Neural cell (in vitro differentiated cells): ENCODE data around the gene CDH4. TPM values are rescaled to one million over a fixed set of nuclear protein-coding genes. Genes with fewer than 3 reads are reported as not detected.

Experiments
- H2AFZ ChIP-seq: fragments of 200-600, 300-800 bp; sonication (generic), shearing (Covaris generic); 2 replicates; pipeline ENCODE4 v1.6.0; 2014; ENCODE audit warnings: low read depth, mild to moderate bottlenecking, antibody characterized with exemption, low read length, moderate library complexity
- H3F3A ChIP-seq: fragments of 200-600 bp; shearing (Covaris generic); 2 replicates; pipeline ENCODE4 v1.6.1; 2016; ENCODE audit warnings: mild to moderate bottlenecking, moderate library complexity, mixed read lengths, antibody characterized with exemption, low read length; ENCODE audit not compliant: insufficient read depth, poor library complexity, severe bottlenecking
- H3K27ac ChIP-seq: fragments of 200-600, 300-800 bp; sonication (generic), shearing (Covaris generic); 2 replicates; pipeline ENCODE4 v1.5.1; 2014; ENCODE audit warnings: mild to moderate bottlenecking, low read length, moderate library complexity
- H3K27me3 ChIP-seq: fragments of 300-800, 200-600 bp; sonication (generic), shearing (Covaris generic); 2 replicates; pipeline ENCODE4 v1.6.0; 2014; ENCODE audit warnings: mild to moderate bottlenecking, low read depth, low read length, moderate library complexity; ENCODE audit not compliant: insufficient read depth
- H3K36me3 ChIP-seq: fragments of 300-800, 200-600 bp; sonication (generic), shearing (Covaris generic); 2 replicates; pipeline ENCODE4 v1.5.1; 2014; ENCODE audit warnings: mild to moderate bottlenecking, antibody characterized with exemption, low read length, moderate library complexity; ENCODE audit not compliant: insufficient read depth
- H3K4me2 ChIP-seq: fragments of 300-800, 200-600 bp; sonication (generic), shearing (Covaris generic); 2 replicates; pipeline ENCODE4 v1.6.0; 2014; ENCODE audit warnings: mild to moderate bottlenecking, low read length
- H3K4me3 ChIP-seq: fragments of 300-800, 200-600 bp; sonication (generic), shearing (Covaris generic); 2 replicates; pipeline ENCODE4 v1.5.1; 2014; ENCODE audit warnings: mild to moderate bottlenecking, low read length, moderate library complexity
- H3K79me2 ChIP-seq: fragments of 200-600 bp; shearing (Covaris generic); replicated peaks from 2 replicates; pipeline ENCODE4 v1.6.0; 2014; ENCODE audit warnings: mild to moderate bottlenecking, low read length, moderate library complexity; ENCODE audit not compliant: insufficient read depth
- H3K9ac ChIP-seq: fragments of 300-800, 200-600 bp; sonication (generic), shearing (Covaris generic); 2 replicates; pipeline ENCODE4 v1.6.1; 2016; ENCODE audit warnings: mild to moderate bottlenecking, low read length, mixed read lengths
- H3K9me2 ChIP-seq: fragments of 200-600 bp; shearing (Covaris generic); 2 replicates; pipeline ENCODE4 v1.6.1; 2016; ENCODE audit warnings: mild to moderate bottlenecking, low read length, mixed read lengths; ENCODE audit not compliant: insufficient read depth
- H3K9me3 ChIP-seq: fragments of 200-600, 300-800 bp; sonication (generic), shearing (Covaris generic); 2 replicates; pipeline ENCODE4 v1.6.1; 2016; ENCODE audit warnings: mild to moderate bottlenecking, mixed run types, low read length, moderate library complexity, mixed read lengths
- H4K20me1 ChIP-seq: fragments of 200-600 bp; shearing (Covaris generic); 2 replicates; pipeline ENCODE4 v1.6.1; 2016; ENCODE audit warnings: mild to moderate bottlenecking, mixed run types; ENCODE audit not compliant: insufficient read depth
- EP300 ChIP-seq: fragments of 450-650 bp; conservative IDR thresholded peaks from 2 replicates; pipeline ENCODE4 v1.6.1; 2014; ENCODE audit warnings: antibody characterized with exemption, mild to moderate bottlenecking, moderate library complexity; ENCODE audit not compliant: poor library complexity, severe bottlenecking
- EZH2 ChIP-seq: fragments of 200-600, 300-800 bp; shearing (Covaris generic), sonication (generic); IDR thresholded peaks from 2 replicates; pipeline ENCODE4 v1.6.1; 2014; ENCODE audit warnings: antibody characterized with exemption, low read length, borderline replicate concordance, mild to moderate bottlenecking; ENCODE audit not compliant: insufficient read depth, poor library complexity, severe bottlenecking
- MXI1 ChIP-seq: fragments of 450-650 bp; conservative IDR thresholded peaks from 2 replicates; pipeline ENCODE4 v1.6.1; 2014; ENCODE audit warnings: antibody characterized with exemption, mild to moderate bottlenecking; ENCODE audit not compliant: poor library complexity, severe bottlenecking
- POLR2AphosphoS5 ChIP-seq: IDR thresholded peaks from 2 replicates; pipeline ENCODE4 v1.6.1; 2012
- RAD21 ChIP-seq: fragments of 450-650 bp; conservative IDR thresholded peaks from 2 replicates; pipeline ENCODE4 v1.6.1; 2014; ENCODE audit warnings: antibody characterized with exemption, mild to moderate bottlenecking, moderate library complexity
- SMC3 ChIP-seq: fragments of 450-650 bp; conservative IDR thresholded peaks from 2 replicates; pipeline ENCODE4 v1.6.1; 2014; ENCODE audit warnings: antibody characterized with exemption, mild to moderate bottlenecking, moderate library complexity; ENCODE audit not compliant: poor library complexity
- TAF1 ChIP-seq: IDR thresholded peaks from 2 replicates; pipeline ENCODE4 v1.6.1; 2012; ENCODE audit warnings: low read depth
- polyA plus RNA-seq: library from polyadenylated mRNA; depleted of rRNA; stranded (reverse); fragments of >200 nt; gene quantifications from 2 replicates; pipeline ENCODE4 v1.2.3, GENCODE V29; 2014
- TF ChIP-seq, protein P1 (sequence below): IDR thresholded peaks from 2 replicates; pipeline ENCODE4 v1.6.1; 2012; ENCODE audit warnings: borderline replicate concordance
- TF ChIP-seq, protein P2 (sequence below): fragments of 450-650 bp; IDR thresholded peaks from 2 replicates; pipeline ENCODE4 v1.5.1; 2014; ENCODE audit warnings: antibody characterized with exemption, mild to moderate bottlenecking, moderate library complexity; ENCODE audit not compliant: poor library complexity, severe bottlenecking

The CDH4 gene
- polyA plus RNA-seq, 1 donor from 2014 or later = 24.6 TPM

DNA sequence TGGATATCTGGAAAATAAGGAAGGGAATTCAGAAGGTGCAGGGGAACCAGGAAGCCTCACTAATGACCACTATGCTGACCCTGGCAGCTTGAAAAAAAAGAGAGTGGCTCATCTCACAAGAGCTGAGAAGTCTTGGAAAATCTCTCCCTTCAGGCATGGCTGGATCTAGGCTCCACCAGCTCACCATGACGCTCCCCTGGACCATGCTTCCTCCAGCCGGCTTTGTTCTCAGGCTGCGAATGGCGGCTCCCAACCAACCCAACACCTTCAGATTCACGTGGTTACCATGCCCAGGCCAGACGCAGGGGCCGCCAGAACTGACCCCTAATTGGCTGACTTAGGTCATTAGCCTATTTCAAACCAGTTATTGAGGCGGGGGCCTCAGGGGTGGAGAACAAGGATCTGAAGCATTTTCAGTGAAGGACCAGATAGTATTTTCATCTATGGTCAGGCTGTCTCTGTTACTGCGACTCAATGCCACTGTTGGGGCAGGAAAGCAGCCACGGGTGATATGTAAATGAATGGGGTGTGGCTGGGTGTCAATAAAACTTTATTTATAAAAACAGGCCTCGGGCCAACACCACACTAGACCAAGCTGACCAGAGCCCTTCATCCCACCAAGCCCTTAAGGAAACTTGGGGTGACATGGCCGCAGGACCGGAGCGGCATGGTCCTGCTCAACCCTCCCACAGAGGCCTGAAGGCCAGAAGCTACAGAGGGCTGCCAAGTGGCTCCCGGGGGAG, 653.9 kb downstream of the CDH4 start:
- Histone ChIP-seq H3K4me2 (no peak overlapping the region), H3K9me2 (no peaks in the 10 kb centered on the region), H3K9me3 (peaks cover 8% of the 10 kb centered on the region), H3K79me2 (no peaks in the 10 kb centered on the region), H3K4me3 (no peak overlapping the region), H2AFZ (no peak overlapping the region), H3F3A (no peaks in the 10 kb centered on the region), H3K36me3 (peaks cover 5% of the 10 kb centered on the region), H3K27ac (no peak overlapping the region), H3K9ac (no peak overlapping the region), H4K20me1 (no peaks in the 10 kb centered on the region), H3K27me3 (no peaks in the 10 kb centered on the region)
- TF ChIP-seq SMC3 (no peak), POLR2AphosphoS5 (no peak), MXI1 (no peak), TAF1 (no peak), RAD21 (no peak), EZH2 (no peak), EP300 (no peak)
- TF ChIP-seq, protein P1, sequence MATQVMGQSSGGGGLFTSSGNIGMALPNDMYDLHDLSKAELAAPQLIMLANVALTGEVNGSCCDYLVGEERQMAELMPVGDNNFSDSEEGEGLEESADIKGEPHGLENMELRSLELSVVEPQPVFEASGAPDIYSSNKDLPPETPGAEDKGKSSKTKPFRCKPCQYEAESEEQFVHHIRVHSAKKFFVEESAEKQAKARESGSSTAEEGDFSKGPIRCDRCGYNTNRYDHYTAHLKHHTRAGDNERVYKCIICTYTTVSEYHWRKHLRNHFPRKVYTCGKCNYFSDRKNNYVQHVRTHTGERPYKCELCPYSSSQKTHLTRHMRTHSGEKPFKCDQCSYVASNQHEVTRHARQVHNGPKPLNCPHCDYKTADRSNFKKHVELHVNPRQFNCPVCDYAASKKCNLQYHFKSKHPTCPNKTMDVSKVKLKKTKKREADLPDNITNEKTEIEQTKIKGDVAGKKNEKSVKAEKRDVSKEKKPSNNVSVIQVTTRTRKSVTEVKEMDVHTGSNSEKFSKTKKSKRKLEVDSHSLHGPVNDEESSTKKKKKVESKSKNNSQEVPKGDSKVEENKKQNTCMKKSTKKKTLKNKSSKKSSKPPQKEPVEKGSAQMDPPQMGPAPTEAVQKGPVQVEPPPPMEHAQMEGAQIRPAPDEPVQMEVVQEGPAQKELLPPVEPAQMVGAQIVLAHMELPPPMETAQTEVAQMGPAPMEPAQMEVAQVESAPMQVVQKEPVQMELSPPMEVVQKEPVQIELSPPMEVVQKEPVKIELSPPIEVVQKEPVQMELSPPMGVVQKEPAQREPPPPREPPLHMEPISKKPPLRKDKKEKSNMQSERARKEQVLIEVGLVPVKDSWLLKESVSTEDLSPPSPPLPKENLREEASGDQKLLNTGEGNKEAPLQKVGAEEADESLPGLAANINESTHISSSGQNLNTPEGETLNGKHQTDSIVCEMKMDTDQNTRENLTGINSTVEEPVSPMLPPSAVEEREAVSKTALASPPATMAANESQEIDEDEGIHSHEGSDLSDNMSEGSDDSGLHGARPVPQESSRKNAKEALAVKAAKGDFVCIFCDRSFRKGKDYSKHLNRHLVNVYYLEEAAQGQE = no peak
- TF ChIP-seq, protein P2, sequence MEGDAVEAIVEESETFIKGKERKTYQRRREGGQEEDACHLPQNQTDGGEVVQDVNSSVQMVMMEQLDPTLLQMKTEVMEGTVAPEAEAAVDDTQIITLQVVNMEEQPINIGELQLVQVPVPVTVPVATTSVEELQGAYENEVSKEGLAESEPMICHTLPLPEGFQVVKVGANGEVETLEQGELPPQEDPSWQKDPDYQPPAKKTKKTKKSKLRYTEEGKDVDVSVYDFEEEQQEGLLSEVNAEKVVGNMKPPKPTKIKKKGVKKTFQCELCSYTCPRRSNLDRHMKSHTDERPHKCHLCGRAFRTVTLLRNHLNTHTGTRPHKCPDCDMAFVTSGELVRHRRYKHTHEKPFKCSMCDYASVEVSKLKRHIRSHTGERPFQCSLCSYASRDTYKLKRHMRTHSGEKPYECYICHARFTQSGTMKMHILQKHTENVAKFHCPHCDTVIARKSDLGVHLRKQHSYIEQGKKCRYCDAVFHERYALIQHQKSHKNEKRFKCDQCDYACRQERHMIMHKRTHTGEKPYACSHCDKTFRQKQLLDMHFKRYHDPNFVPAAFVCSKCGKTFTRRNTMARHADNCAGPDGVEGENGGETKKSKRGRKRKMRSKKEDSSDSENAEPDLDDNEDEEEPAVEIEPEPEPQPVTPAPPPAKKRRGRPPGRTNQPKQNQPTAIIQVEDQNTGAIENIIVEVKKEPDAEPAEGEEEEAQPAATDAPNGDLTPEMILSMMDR = no peak

DNA sequence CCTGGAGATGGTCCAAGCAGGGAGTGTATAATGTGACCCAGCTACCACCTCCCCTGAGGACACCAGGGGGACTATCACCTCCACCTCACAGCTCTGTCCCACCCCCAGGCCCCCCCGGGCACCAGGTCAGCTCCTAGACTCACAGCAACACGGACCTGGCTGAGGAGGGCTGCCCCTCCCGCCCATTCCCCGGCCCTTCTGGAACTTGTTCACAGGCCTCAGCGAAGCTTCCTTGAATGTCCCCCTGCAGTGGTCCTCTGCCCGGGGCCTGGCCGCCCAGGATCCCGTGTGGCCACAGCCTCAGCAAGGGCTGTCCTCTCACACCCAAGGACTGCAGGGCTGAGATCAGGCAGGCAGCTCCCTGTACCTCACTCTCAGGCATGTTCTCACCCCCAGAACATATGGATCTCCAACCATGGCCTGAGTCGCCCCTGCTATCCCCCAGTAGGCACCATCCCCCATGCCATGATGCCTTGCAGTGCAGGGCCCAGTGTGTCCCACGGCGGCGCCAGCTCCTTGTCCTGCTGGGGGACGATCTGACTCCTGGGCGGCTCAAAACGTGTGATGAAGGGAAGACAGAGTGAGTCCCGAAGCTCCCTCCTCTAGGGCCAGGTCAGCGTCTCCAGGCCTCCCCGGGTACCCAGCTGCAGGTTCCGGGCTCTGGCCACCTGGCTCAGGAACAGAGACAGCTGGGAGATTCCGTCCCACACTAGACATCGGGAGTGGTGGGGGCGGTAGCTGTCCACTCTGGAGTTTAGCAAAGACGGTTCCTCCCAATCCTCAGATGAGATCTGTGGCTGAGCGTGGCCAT, 655.2 kb downstream of the CDH4 start:
- Histone ChIP-seq H3K27ac (no peak overlapping the region), H3K9ac (no peak overlapping the region), H4K20me1 (no peaks in the 10 kb centered on the region), H3K27me3 (no peaks in the 10 kb centered on the region), H3K4me3 (no peak overlapping the region), H3K9me3 (peaks cover 10% of the 10 kb centered on the region), H3K4me2 (no peak overlapping the region), H3K9me2 (no peaks in the 10 kb centered on the region), H3K36me3 (peaks cover 8% of the 10 kb centered on the region), H3F3A (no peaks in the 10 kb centered on the region), H2AFZ (no peak overlapping the region), H3K79me2 (no peaks in the 10 kb centered on the region)
- TF ChIP-seq MXI1 (no peak), POLR2AphosphoS5 (no peak), EZH2 (no peak), RAD21 (no peak), TAF1 (no peak), EP300 (no peak), SMC3 (no peak)
- TF ChIP-seq, protein P2 = no peak
- TF ChIP-seq, protein P1 = no peak
